HT1080 (cell line): ENCODE measurements around the gene MINDY4. TPM values are rescaled to one million over a fixed set of nuclear protein-coding genes. Genes with fewer than 3 reads are reported as not detected.

Experiments
- DNase-seq: peaks from one replicate; pipeline ENCODE4 v3.0.0-alpha.2; 2015; ENCODE audit warnings: low read depth
- total RNA-seq: library from RNA; depleted of rRNA; stranded (reverse); fragments of >200 nt; shearing (Covaris generic); gene quantifications from 2 replicates; pipeline ENCODE4 v1.2.3, GENCODE V29; 2014

MINDY4 gene
- total RNA-seq, 1 experiment from 2014 or later, result 1.8 TPM

DNA sequence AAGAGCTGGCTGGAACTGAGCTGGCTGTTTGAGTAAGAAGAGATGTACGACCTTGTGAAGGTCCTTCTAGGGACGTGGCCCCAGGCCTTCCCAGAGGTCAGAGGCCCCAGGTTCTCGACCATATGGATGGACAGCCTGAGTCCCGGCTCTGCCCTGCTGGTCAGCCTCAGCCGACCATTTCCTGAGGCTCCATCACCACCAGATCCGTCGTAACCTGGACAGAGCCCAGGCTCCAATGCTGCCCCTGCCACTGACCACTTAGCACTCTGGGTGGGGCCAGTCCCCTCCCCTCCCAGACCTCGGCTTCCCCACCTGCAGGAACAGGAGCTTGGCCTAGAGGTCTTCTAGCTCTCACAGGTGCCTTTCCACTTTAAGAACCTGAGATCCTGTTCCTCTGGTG is 29.9 kb upstream of the MINDY4 start:
- DNase-seq, result no peak

DNA sequence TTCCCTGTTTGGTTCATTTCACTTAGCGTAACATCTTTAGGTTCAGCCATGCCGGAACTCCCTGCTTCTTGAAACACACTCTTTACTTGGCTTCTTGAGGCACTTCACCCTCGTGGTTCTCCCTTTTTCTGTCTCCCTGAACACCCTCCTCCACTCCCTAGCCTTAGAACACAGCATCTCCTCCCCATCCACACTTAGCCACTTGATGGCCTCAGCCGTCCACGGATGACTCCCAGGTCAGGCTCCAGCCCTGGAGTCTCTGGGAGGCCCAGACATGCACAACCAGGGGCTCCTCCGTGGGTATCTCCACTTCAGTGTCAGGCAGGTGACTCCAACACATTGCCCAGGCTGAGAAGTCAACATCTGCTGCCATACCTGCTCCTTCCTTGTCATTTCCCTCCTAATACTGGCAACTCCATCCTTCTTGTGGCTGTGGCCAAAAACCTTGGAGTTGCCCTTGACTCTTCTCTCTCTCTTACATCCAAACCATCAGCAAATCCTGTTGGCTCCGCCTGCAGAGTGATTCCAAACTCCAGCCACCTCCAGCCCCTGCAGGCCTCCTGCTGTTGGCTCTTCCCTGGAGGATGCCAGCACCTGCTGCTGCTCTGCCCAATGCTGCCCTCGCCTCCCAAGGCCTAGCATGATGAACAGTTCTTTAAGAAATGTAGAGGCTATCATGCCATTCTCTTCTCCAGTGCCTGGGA is 27.7 kb upstream of the MINDY4 start:
- DNase-seq, result peak; percentile 27

DNA sequence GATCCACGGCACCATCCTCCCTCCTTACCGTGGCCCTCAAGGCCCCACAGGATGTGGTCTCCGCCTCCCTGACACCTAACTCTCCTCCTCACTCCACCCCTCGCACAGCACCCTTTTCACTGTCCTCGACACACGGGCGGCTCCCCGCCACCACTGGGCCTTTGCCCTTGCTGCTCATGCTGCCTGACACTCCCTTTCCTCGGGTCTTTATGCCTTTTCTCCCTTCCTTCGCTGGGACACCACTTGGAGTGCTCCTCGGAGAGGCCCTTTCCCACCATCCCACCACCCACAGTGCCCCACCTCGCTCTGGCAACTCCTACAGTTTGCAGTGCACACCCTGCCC is 27.2 kb upstream of the MINDY4 start:
- no peak for DNase-seq

DNA sequence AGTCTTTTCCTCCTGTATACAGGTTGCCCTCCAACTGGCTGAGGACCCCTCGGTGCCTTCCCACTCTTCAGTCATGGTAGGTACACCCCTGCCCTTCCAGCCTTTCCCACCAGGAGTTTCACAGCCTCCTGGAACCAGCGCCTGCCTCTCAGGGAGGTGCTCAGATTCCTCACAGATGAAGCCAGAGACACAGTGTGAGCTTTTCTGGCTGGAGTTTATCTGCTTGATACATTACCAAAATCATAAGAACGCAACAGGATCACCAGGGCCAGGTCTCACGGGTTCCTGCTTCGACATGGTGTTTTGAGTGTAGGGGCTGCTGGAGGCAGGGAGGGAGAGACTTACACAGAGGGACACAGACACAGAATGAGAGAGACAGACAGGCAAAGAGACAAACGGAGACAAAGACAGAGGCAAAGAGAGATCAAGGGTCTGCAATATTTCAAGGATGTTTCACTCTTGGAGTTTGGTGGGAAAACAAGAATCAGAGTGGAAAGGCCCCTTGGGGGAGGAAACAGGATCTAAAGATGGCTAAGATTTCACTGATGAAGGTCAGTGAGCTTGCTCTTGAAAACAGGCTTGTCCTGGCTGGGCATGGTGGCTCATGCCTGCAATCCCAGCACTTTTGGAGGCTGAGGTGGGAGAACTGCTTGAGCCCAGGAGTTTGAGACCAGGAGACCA is 25.8 kb upstream of the MINDY4 start:
- no peak for DNase-seq

DNA sequence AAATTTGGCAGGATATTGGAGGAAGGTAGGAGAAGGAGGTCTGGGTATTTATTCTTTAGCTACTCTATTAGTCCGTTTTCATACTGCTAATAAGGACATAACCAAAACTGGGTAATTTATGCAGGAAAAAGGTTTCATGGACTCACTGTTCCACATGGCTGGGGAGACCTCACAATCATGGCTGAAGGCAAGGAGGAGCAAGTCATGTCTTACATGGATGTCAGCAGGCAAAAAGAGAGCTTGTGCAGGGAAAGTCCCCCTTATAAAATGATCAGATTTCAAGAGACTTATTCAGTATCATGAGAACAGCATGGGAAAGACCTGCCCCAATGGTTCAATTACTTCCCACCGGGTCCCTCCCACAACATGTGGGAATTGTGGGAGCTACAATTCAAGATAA is 21.2 kb upstream of the MINDY4 start:
- DNase-seq, result no peak

DNA sequence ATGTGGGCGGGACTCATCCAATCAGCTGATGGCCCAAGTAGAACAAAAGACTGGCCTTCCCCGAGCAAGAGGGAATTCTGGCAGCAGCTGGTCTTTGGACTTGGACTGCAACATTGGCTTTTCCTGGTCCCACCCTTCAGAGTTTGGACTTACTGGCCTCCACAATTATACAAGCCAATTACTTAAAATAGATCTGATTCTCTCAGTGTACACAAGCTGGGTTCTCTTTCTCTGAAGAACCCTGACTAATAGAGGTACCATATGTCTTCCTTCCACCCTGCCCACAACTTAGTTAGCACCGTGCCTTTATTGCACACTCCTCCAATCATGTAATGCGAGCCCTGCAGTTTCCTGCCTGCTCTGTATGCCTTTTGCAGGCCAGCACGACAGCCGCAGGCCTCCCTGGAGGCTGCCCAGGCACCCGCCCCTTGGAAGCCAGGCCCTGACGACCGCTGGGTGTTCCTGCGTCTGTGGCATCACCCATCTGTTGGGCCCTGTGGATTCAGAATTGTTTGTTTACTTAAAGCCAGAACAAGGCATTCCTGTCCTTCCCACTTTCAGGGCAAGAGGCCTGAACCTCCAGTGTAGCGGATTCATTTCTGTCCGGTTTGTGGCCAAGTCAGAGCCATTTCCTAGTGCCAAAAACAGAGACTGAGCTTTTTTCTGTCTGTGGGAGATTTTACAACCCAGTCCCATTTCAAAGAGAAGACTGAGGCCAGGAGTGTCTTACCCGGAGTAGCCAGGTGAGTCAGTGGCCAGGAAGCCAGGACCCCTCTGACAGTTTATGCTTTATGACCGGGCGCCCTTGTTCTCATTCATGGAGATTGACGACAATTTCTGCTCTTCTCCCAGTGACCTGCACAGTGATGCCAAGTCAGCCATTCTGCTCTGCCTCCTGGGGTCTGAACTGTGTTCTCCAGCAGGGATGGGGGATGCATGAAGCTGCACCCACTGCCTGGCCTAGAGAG is 20.2 kb upstream of the MINDY4 start:
- DNase-seq, result peak; percentile 65

DNA sequence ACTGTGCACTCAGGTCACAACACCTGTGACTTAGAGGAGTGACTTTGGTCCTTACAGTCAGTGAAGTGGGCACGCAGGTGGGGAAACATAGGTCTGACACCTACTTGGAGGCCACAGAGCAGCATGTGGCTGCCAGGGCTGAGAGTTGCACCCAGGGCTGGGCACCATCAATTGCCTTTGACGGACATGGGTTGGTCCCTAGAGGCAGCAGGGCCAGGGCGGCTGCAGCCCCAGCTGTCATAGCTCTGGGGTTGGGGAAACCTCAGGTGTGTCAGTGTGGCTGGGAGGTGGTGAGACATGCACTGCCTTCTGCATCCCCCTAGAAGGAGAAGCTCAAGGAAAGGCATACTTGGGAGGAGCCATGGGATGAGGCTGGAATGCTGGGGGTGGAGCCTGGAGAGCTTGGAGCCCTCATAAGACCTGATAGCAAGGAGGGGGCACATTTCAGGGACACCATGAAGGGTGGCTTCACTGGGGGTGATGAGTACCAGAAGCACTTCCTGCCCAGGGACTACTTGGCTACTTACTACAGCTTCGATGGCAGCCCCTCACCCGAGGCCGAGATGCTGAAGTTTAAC is 19.4 kb upstream of the MINDY4 start, which contains the start of gene INMT:
TSS of gene INMT (plus strand) at position 440 of the 578 bp plus-strand sequence. CDS start at position 456, 16 bp downstream.
- DNase-seq, result no peak

DNA sequence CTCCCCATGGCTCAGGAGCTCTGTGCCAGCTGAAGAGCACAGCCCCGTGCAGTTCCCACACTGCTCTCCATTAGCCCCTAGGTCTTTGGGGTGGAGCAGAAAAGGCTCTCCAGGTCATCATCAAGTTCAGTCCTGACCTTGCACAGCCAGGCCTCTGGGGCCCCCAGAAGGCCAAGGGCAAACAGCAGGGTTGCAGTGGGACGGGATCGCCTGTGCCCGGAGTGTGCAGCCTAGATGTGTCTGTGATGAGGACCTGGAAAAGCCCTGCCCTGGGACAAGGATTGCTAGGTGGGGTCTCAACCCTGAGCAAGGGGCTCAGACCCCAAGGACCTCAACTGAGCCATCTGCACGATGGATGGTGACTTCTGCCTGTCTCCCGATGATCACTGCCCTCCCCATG is 18.7 kb upstream of the MINDY4 start:
- DNase-seq, result no peak

DNA sequence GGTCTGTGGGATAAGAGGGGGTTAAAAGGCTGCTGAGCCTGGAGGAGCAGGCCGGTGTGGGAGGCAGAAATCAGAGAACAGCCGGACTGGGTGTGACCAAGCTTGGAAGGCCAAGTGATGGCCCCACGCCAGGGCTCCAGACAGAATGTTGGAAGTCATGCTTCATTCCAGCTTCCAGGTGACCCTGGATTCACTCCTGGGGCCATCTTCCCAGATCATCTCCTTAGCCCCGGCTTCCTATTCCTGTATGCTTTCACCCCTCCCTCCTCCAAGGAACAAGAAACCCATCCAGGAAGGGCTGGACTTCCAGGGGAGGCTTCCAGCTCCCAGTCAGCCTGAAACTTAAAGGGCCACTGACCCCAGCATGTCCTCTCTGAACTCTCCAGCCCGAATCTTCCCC is 18.2 kb upstream of the MINDY4 start:
- DNase-seq, result no peak

DNA sequence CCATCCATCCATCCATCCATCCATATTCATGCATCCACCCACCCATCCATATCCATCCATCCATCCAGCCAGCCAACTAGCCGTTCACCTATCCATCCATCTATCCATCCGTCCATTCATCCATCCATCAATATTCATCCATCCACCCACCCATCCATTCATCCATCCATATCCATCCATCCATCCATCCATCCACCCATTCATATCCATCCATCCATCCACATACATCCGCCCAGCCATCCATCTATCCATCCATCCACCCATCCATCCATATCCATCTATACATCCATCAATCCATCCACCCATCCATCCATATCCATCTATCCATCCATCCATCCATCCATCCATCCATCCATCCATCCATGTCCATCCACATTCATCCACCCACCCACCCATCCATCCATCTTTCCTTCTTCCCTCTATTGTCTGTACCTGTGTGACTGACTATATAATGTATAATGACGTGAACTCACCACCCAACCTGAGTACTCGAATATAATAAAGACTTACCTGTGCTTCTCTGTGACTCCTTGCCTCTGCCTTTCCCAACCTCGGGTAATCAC is 16.8 kb upstream of the MINDY4 start:
- DNase-seq, result no peak

DNA sequence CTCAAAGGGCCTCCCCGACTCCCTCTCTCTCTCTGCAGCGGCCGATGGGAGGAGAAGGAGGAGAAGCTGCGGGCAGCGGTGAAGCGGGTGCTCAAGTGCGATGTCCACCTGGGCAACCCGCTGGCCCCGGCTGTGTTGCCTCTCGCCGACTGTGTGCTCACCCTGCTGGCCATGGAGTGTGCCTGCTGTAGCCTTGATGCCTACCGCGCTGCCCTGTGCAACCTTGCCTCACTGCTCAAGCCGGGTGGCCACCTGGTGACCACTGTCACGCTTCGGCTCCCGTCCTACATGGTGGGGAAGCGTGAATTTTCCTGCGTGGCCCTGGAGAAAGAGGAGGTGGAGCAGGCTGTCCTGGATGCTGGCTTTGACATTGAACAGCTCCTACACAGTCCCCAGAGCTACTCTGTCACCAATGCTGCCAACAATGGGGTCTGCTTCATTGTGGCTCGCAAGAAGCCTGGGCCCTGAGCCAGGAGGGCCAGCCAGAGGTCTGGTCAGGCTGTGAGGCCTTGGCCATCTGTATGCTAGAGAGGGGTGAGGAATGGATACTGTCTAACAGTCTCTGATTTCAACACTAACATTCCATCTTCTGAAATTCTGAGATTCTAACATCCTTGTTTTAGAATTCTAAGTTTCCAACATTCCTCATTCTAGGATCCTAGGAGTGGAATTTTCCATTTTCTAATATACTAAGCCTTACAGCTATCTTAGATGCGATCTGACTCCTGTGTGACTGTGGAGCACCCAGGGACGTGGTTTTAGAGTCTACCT is 15.6 kb upstream of the MINDY4 start:
- DNase-seq, result no peak

DNA sequence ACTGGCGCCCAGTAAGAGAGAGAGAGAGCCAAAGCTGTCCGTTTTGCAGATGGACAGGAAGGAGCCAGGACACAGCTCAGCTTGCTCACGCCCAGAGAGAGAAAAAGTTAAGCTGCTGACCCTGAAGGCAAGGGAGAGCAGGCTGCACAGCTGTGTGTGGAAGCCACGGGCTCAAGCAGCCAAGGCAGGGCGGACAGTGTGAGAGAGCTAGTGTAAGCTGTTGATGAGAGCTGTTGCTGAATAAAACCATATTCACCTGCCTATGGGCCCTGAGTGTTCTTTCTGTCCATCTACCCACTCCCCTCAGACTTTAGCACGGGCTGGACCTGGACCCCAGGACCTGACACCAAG is 13.9 kb upstream of the MINDY4 start:
- DNase-seq, result no peak

DNA sequence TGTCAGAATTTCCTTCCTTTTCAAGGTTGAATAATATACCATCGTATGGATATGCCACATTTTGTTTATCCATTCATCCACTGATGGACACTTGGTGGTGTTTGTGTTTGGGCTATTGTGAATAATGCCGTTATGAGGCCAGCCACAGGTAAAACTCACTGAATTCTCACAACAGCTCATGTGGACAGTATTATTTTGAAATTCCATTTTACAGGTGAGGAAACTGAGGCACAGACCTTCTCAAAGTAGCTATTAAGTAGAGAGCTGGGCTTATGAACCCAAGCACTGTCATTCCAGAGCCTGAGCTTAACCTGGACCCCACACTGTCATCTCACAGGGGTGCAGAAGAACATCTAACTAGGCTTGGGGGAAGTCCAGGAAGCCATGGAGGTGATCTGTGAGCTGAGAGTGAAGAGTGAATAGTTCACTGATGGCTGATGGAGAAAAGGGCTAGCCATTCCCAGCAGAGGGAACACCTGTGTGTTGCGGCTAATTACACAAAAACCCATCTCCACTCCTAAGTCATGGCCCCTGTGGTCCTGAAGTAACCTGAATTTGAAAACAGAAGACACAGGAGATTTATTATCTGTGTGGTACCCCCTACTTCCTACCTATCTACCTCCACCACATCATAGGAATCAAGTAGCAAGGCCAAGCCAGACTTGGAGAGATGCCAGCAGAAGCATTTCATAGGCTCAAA is 10.6 kb upstream of the MINDY4 start:
- no peak for DNase-seq

DNA sequence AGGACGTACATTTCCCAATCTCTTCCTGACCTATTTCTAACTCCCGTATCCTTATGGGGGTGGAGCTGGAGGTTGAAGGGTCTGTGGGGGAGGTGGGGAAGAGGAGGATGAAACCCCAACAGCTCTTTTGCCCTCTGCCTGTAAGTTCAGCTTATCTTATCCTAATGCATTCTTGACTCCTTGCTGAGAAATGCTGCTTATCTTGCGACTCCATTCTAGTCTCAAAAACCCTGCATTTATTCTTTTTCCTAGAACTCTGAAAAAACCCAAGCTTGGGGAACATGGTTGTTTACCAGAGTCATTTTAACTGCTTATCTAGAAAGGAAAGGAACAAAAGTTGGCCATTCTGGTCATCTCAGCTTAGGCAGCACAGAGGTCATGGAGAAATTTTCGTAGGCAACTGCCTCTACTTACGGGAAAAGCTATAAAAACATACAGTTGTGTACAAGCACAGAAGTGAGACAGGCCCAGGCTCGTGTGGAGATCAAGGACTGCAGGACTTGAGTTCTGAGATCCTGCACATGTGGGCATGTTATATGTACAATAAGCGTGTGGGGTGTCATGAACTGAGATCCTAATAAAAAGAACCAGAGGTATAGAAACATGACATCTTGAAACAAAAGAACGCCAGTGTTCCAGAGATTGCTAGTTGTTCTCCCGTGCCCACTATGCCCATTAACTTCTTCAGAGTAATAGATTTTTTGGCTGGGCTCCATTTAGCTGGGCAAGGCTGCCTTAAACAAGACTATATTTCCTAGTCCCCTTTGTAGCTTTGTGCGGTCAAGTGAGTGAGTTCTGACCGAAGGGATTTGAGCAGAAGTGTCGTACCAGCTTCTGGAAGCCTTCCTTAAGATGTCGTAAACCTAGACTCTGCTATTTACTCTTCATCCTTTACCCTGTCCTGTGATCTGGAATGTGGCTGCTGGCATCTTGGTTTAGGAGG is 9.7 kb upstream of the MINDY4 start:
- no peak for DNase-seq

DNA sequence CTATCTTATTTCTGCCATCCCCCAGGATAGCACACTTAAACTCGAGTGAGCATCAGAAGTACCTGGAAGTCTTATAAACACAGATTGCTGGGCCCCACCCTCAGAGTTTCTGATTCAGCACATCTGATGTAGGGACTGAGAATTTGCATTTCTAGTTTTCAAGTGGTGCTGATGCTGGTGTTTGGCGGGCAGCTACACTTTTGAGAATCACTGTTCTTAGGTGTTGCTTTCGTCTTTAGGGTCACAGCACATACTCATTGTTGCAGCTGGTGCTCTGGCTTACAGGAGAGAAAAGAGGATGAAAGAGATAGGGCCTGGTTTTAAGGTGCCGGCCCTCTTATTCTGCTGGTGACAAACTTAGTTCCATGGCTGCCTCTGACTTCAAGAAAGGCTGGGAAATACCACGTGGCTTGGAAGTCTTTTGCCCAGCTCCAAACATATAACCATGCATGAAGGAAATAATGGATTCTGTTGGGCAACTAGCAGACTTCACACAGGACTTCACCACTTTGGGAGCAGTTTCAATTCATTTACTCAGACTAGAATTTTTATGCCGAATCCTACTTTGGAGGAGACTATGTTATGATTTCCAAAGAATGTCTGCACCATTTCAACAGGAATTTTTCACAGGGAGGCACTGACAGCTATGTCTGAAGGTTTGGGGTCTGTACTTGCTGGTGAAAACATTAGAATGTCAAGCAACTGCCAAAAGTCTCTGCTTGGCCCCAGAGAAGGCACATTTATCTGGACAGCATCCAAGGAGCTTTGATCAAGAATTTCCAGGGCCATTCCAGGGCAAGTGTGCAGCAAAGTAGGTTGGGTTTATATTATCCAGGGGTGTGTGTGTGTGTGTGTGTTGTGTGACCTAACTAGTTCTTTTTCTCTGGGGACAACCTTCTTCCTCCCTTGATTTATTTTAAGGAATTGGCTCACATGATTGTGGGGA is 6.9 kb upstream of the MINDY4 start:
- DNase-seq, result no peak

DNA sequence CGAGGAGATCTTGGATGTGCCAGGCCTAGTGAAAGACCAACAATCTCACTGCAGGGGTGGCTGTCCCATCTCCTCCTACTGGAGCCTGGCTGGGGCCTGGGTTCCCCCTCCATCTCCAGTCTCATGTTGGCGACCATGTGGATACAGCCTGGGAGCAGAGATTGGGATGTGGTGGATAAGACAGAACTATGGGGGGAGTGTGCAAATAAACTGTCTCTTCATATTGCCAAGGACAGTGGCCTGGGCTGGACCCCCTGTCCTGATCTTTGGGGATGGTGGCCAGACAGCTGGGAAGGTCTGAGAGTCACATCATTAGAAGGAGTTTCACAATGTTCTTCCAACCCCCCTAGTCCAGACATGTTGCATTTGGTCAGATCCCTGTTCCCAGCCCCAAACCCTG is 5.8 kb upstream of the MINDY4 start:
- no peak for DNase-seq

DNA sequence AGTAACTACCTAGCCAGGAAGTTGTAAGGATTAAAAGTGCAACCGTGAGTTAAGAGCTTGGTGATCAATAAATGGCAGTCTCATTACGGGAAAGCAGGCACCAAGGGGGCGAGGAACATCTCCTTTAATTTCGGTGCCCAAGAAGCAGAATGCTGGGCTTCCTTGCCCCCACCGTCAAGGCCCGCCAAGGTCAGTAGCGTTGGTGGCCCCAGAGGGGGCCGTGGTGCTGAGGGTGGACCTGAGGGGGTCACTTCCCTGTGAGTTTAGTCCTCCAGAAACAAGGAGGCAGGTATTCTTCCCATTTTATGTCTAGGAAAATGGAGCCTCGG is 408 bp upstream of the MINDY4 start:
- DNase-seq, result no peak

DNA sequence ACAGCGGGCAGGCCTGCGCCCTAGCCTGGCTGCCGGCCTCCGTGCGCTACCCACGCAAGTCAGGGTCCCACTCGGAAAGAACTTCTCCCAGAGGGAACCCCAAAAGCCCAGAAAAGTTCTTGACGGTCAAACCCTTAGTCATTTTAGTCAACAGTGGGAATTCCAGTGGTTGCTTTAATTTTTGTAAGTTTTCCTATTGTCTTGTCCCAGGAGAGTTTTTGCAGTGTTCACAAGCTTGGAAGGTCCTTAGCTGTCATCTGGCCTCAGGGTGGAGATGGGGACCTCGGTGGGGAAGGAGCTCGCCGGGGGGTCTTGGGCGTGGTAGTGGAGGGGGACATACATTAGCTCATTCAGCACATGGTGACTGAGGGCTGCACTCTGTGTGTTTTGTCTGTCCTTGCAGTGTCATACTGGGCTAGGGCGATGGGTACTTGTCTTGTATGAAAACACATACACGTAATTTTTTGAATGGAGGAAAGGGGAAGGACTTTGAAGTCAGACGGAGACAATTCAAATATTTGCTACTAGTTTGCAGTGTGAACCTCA is 736 bp downstream of the MINDY4 start:
- no peak for DNase-seq
